ENCODE results near the gene PCNX1.

DNA sequence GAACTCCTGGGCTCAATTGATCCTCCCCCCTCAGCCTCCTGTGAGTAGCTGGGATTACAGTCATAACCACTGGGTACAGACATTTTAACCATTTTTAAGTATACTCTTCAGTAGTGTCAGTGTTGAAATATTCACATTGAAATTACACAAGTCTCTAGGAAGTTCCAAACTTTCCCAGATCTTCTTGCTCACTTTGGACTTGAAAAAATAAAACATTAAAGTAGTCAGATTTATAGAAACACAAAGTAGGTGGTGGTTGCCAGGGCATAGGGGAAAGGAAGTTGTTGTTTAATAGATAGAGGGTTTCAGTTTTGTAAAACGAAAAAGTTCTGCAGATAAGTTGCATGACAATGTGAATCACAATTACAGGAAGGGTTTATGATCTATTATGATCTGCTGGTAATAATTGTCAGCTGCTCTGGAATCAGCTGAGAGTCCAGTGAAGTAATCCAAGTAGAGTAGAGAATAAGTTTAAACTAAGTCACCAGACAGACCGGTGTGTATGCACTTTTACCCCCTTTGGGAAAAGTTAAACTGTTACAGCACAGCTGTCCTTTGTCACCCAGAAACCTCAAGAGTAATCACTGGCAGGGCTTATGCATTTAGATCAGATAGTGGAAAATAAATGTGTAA lies 27.4 kb downstream of the PCNX1 start:
- TF ChIP-seq EZH2phosphoT487 (IDR thresholded peaks at IDR 0.05; ENCODE audit: insufficient read depth, low read depth) (no peak), EZH2 (IDR thresholded peaks at IDR 0.05; ENCODE audit: insufficient read depth, poor library complexity, severe bottlenecking) (no peak)

All from GM23248 (cell line).